GM21367 (cell line): Measurements from ENCODE around the gene MT1HL1.

Experiments used
- ATAC-seq: cut with Tn5 transposase; IDR thresholded peaks from one replicate; pipeline ENCODE4 v1.9.1; 2021; ENCODE audit not compliant: unreplicated experiment

Gene MT1HL1

GRCh38 chr1:237004116-237004515 is at the start of gene MT1HL1:
TSS of gene MT1HL1 (minus strand) at chr1:237004441. CDS start at chr1:237004372, 69 bp downstream.
- ATAC-seq, result no peak

- ATAC-seq, result no peak
Measured at GRCh38 chr1:237050915-237051314, 46.7 kb upstream of the MT1HL1 start.

GRCh38 chr1:237050185-237050584 is 45.9 kb upstream of the MT1HL1 start:
- no peak for ATAC-seq

GRCh38 chr1:237048803-237049202 is 44.6 kb upstream of the MT1HL1 start:
- no peak for ATAC-seq

- no peak for ATAC-seq
Measured at GRCh38 chr1:237045278-237046016, 41.2 kb upstream of the MT1HL1 start.

GRCh38 chr1:237043846-237044636 is 39.8 kb upstream of the MT1HL1 start:
- ATAC-seq, result no peak

- ATAC-seq, result no peak
Measured at GRCh38 chr1:237042892-237043576, 38.8 kb upstream of the MT1HL1 start.

GRCh38 chr1:237042526-237042891 is 38.3 kb upstream of the MT1HL1 start:
- ATAC-seq, result no peak

GRCh38 chr1:237041795-237042525 is 37.7 kb upstream of the MT1HL1 start, which contains the start of gene RYR2:
TSS of gene RYR2 (plus strand) at chr1:237042184. CDS start at chr1:237042522, 338 bp downstream.
- ATAC-seq, result no peak

- no peak for ATAC-seq
Measured at GRCh38 chr1:237041461-237041794, 37.2 kb upstream of the MT1HL1 start.

- ATAC-seq, result no peak
Measured at GRCh38 chr1:237040823-237041222, 36.6 kb upstream of the MT1HL1 start.

GRCh38 chr1:237038211-237038610 is 34.0 kb upstream of the MT1HL1 start:
- no peak for ATAC-seq

GRCh38 chr1:237035759-237036158 is 31.5 kb upstream of the MT1HL1 start:
- no peak for ATAC-seq

GRCh38 chr1:237033804-237034203 is 29.6 kb upstream of the MT1HL1 start:
- ATAC-seq, result no peak

GRCh38 chr1:237033061-237033460 is 28.8 kb upstream of the MT1HL1 start:
- ATAC-seq, result no peak

- peak; percentile 98 for ATAC-seq
Measured at GRCh38 chr1:237032029-237032428, 27.8 kb upstream of the MT1HL1 start.

GRCh38 chr1:237031480-237031879 is 27.2 kb upstream of the MT1HL1 start:
- ATAC-seq, result no peak

GRCh38 chr1:237029850-237030535 is 25.8 kb upstream of the MT1HL1 start:
- no peak for ATAC-seq

- ATAC-seq, result no peak
Measured at GRCh38 chr1:237029240-237029639, 25.0 kb upstream of the MT1HL1 start.

- ATAC-seq, result no peak
Measured at GRCh38 chr1:237025358-237026074, 21.3 kb upstream of the MT1HL1 start.
